Uterus (tissue), 4 donors: ENCODE results near the gene TRAF2. TPM values are rescaled to one million over a fixed set of nuclear protein-coding genes. Genes with fewer than 3 reads are reported as not detected.

ENCODE experiments used
- DNase-seq, 2 donors: peaks; one replicate each; pipeline ENCODE4 v3.0.0-alpha.2; 2019 to 2020
- H3K27ac ChIP-seq, 2 donors: fragments of 200-600 bp; sonication (generic); 1 replicate in 1 of 2; 2 replicates in 1 of 2; pipeline ENCODE4 v1.5.1; 2016 to 2018
- H3K27me3 ChIP-seq, 2 donors: fragments of 200-600 bp; sonication (generic); one replicate each; pipeline ENCODE4 v1.5.1; 2018 to 2019; ENCODE audit warnings: control low read depth in 1 of 2
- H3K36me3 ChIP-seq, 2 donors: fragments of 200-600 bp; sonication (generic); one replicate each; pipeline ENCODE4 v1.5.1; 2019; ENCODE audit warnings: control low read depth in 1 of 2
- H3K4me1 ChIP-seq, 2 donors: fragments of 200-600 bp; sonication (generic); one replicate each; pipeline ENCODE4 v1.5.1; 2018 to 2019; ENCODE audit warnings: control low read depth in 1 of 2
- H3K4me3 ChIP-seq, 2 donors: fragments of 200-600 bp; sonication (generic); 1 replicate in 1 of 2; 2 replicates in 1 of 2; pipeline ENCODE4 v1.5.1; 2018 to 2019; ENCODE audit warnings: mild to moderate bottlenecking in 1 of 2
- H3K9me3 ChIP-seq, 2 donors: fragments of 200-600 bp; sonication (generic); one replicate each; pipeline ENCODE4 v1.5.1; 2019; ENCODE audit warnings: control low read depth in 1 of 2
- CTCF ChIP-seq, 4 experiments: fragments of 200-600 bp in 2 of 4; fragments of 450-650 bp in 2 of 4; sonication (generic) in 2 of 4; IDR thresholded peaks; one replicate each; pipeline ENCODE4 v1.5.1; 2016 to 2019; ENCODE audit warnings: antibody characterized with exemption in 4 of 4, mild to moderate bottlenecking in 2 of 4, moderate library complexity in 1 of 4
- POLR2A ChIP-seq, 2 donors: fragments of 450-650 bp; IDR thresholded peaks; one replicate each; pipeline ENCODE4 v1.6.1; 2016; ENCODE audit warnings: antibody characterized with exemption in 2 of 2, mild to moderate bottlenecking in 1 of 2, moderate library complexity in 1 of 2
- intact Hi-C: fragments of 100-400 bp; cut with DNase I; formaldehyde crosslinking; loops from one replicate; pipeline ENCODE4 v1.15.1; 2023; ENCODE audit warnings: low total_unique reads
- total RNA-seq, 4 donors: library from RNA; depleted of rRNA in 3 of 4; stranded (reverse); fragments of >200 nt in 3 of 4; gene quantifications; one replicate each; pipeline versions ENCODE4 v1.1.0 to v1.2.4, GENCODE V29; 2014 to 2023
- donor health status: DM: yes; HTN: yes; CAD: no.

Gene TRAF2
- total RNA-seq, 4 donors from 2014 or later = 0.88 to 22.1 (median 11.9) TPM

GRCh38 chr9:136949817-136950655 is 63.7 kb downstream of the TRAF2 start:
- intact Hi-C loops = no loop called here
- Histone ChIP-seq H3K27me3 (no peaks in the 10 kb centered on the region), H3K27ac (peak overlapping the region; percentile 48 to 67), H3K36me3 (no peaks in the 10 kb centered on the region), H3K4me1 (no peaks in the 10 kb centered on the region), H3K4me3 (peak overlapping the region; percentile 39 to 45), H3K9me3 (no peaks in the 10 kb centered on the region)
- peak; percentile 89 to 92 for DNase-seq
- TF ChIP-seq CTCF (IDR thresholded peaks at IDR 0.05) (peak in 2 of 4 experiments; percentile 29 to 31), POLR2A (IDR thresholded peaks at IDR 0.05) (peak; percentile 46 to 66)

- Histone ChIP-seq H3K9me3 (no peaks in the 10 kb centered on the region), H3K4me3 (peak overlapping the region in 1 of 2 donors; percentile 45), H3K27me3 (no peaks in the 10 kb centered on the region), H3K36me3 (no peaks in the 10 kb centered on the region), H3K4me1 (no peaks in the 10 kb centered on the region), H3K27ac (peak overlapping the region; percentile 48 to 67)
- TF ChIP-seq POLR2A (IDR thresholded peaks at IDR 0.05) (no peak), CTCF (IDR thresholded peaks at IDR 0.05) (no peak)
- intact Hi-C loops = no loop called here
- no peak for DNase-seq
These were observed 64.5 kb downstream of the TRAF2 start for GRCh38 chr9:136950656-136951276.

- no peaks in the 10 kb centered on the region for H3K36me3 ChIP-seq
- peak within 1 kb of the TSS in 1 of 2 donors; percentile 26 for H3K27ac ChIP-seq
- H3K9me3 ChIP-seq = no peaks in the 10 kb centered on the region
- H3K27me3 ChIP-seq = no peaks in the 10 kb centered on the region
- TF ChIP-seq CTCF (IDR thresholded peaks at IDR 0.05) (no peak), POLR2A (IDR thresholded peaks at IDR 0.05) (no peak)
- intact Hi-C loops = no loop called here
- H3K4me3 ChIP-seq = no peak within 1 kb of the TSS
- no peaks in the 10 kb centered on the region for H3K4me1 ChIP-seq
- DNase-seq = no peak
These were observed 65.4 kb downstream of the TRAF2 start, which contains the start of gene LCN12 for GRCh38 chr9:136951541-136952320. Gene LCN12 (plus strand): TSS chr9:136952273. CDS start chr9:136952328, 55 bp downstream.

GRCh38 chr9:136952321-136952850 is 66.1 kb downstream of the TRAF2 start:
- peak overlapping the region in 1 of 2 donors; percentile 26 for H3K27ac ChIP-seq
- no peak overlapping the region for H3K4me3 ChIP-seq
- no peak for DNase-seq
- no peaks in the 10 kb centered on the region for H3K27me3 ChIP-seq
- no peaks in the 10 kb centered on the region for H3K4me1 ChIP-seq
- H3K36me3 ChIP-seq = no peaks in the 10 kb centered on the region
- intact Hi-C loops = no loop called here
- TF ChIP-seq POLR2A (IDR thresholded peaks at IDR 0.05) = no peak
- TF ChIP-seq CTCF (IDR thresholded peaks at IDR 0.05) = no peak
- H3K9me3 ChIP-seq = no peaks in the 10 kb centered on the region
